Coronary artery (tissue), 2 donors: ENCODE results near the gene SBNO1.
"Not testable (repeated sequence)": the region's sequence is repeated elsewhere in the genome, so short reads cannot be mapped to it uniquely, and the experiment has no call there.

Source experiments
- DNase-seq: peaks from one replicate; pipeline ENCODE4 v3.0.0-alpha.2; 2017; ENCODE audit warnings: low spot score
- H3K27ac ChIP-seq, 2 donors: fragments of 200-600 bp; sonication (generic); one replicate each; pipeline ENCODE4 v1.5.1; 2016 to 2019
- H3K4me3 ChIP-seq: fragments of 200-600 bp; sonication (generic); 2 replicates; pipeline ENCODE4 v1.5.1; 2016; ENCODE audit warnings: mild to moderate bottlenecking, moderate library complexity
- CTCF ChIP-seq: fragments of 200-600 bp; sonication (generic); IDR thresholded peaks from one replicate; pipeline ENCODE4 v1.5.1; 2019; ENCODE audit warnings: antibody characterized with exemption

Gene SBNO1

GRCh38 chr12:123335490-123335889, 29.2 kb downstream of the SBNO1 start:
- no peak overlapping the region for H3K27ac ChIP-seq
- DNase-seq, result no peak
- TF ChIP-seq CTCF, result no peak
- no peak overlapping the region for H3K4me3 ChIP-seq

GRCh38 chr12:123329799-123330198, 34.8 kb downstream of the SBNO1 start:
- Histone ChIP-seq H3K27ac (no peak overlapping the region), H3K4me3 (no peak overlapping the region)
- no peak for DNase-seq
- no peak for TF ChIP-seq CTCF

GRCh38 chr12:123319826-123320225, 44.8 kb downstream of the SBNO1 start:
- no peak for TF ChIP-seq CTCF
- DNase-seq, result no peak
- no peak overlapping the region for H3K4me3 ChIP-seq
- no peak overlapping the region for H3K27ac ChIP-seq

GRCh38 chr12:123319273-123319672, 45.4 kb downstream of the SBNO1 start:
- Histone ChIP-seq H3K27ac (no peak overlapping the region), H3K4me3 (no peak overlapping the region)
- no peak for TF ChIP-seq CTCF
- no peak for DNase-seq

GRCh38 chr12:123313046-123313445, 51.6 kb downstream of the SBNO1 start:
- not testable (repeated sequence) for H3K4me3 ChIP-seq, DNase-seq, H3K27ac ChIP-seq

GRCh38 chr12:123306200-123306599, 58.4 kb downstream of the SBNO1 start:
- no peak for TF ChIP-seq CTCF
- no peak overlapping the region for H3K27ac ChIP-seq
- DNase-seq, result no peak
- no peak overlapping the region for H3K4me3 ChIP-seq

GRCh38 chr12:123305136-123305535, 59.5 kb downstream of the SBNO1 start:
- DNase-seq, result no peak
- TF ChIP-seq CTCF, result no peak
- no peak overlapping the region for H3K4me3 ChIP-seq
- H3K27ac ChIP-seq, result no peak overlapping the region

GRCh38 chr12:123293178-123293760, 71.4 kb downstream of the SBNO1 start:
- Histone ChIP-seq H3K4me3 (no peak overlapping the region), H3K27ac (no peak overlapping the region)
- TF ChIP-seq CTCF, result no peak
- no peak for DNase-seq
